ENCODE measurements around the gene GTF3C2.

- no peak for TF ChIP-seq CTCF (IDR thresholded peaks at IDR 0.05)
- TF ChIP-seq EP300 (IDR thresholded peaks at IDR 0.05; ENCODE audit: low read depth), result no peak
- no peak for TF ChIP-seq POLR2A (IDR thresholded peaks at IDR 0.05)
- no peak for TF ChIP-seq POLR2AphosphoS5 (IDR thresholded peaks at IDR 0.05)
These were observed 17.0 kb upstream of the GTF3C2 start for GRCh38 chr2:27373567-27373966.

Measured in transverse colon (tissue), 4 donors.